DOHH2 (cell line): ENCODE data around the gene MKRN2OS.

Experiments used
- CTCF ChIP-seq: fragments of 200-600 bp; sonication (generic); IDR thresholded peaks from one replicate; pipeline ENCODE4 v1.5.1; 2014; ENCODE audit warnings: antibody characterized with exemption, mild to moderate bottlenecking, low read depth, low read length; ENCODE audit not compliant: poor library complexity, severe bottlenecking
- EZH2phosphoT487 ChIP-seq: fragments of 200-600 bp; sonication (generic); IDR thresholded peaks from 2 replicates; pipeline ENCODE4 v1.6.1; 2017; ENCODE audit warnings: borderline replicate concordance, mild to moderate bottlenecking, antibody characterized with exemption, low read length, moderate library complexity, mixed read lengths

- TF ChIP-seq CTCF (no peak), EZH2phosphoT487 (no peak)
Observed at GRCh38 chr3:12521010-12521409, 24.3 kb downstream of the MKRN2OS start.
